ENCODE results near the gene TXNL4B. TPM values are rescaled to one million over a fixed set of nuclear protein-coding genes. Genes with fewer than 3 reads are reported as not detected.

Gene TXNL4B
- polyA plus RNA-seq (ENCODE audit: insufficient read length in 4 of 4), result 10 to 100 TPM; 18.8 to 22.8 (median 20.6) TPM

- peak; percentile 95 to 98 (median 98) for DNase-seq (ENCODE audit: low read depth in 4 of 4, low spot score in 2 of 4)
These were observed at the start of gene TXNL4B, which contains the start of gene DHX38 for GRCh38 chr16:72093448-72094265. TSS of gene TXNL4B (minus strand) at chr16:72093620. CDS start at chr16:72090749, 2,871 bp downstream. TSS of gene DHX38 (plus strand) at chr16:72093847. CDS start at chr16:72096158, 2,311 bp downstream.

GRCh38 chr16:72142476-72142875 lies 49.1 kb upstream of the TXNL4B start:
- DNase-seq (ENCODE audit: low read depth in 4 of 4, low spot score in 2 of 4), result no peak

GRCh38 chr16:72139908-72140307 lies 46.5 kb upstream of the TXNL4B start:
- no peak for DNase-seq (ENCODE audit: low read depth in 4 of 4, low spot score in 2 of 4)

GRCh38 chr16:72138064-72138572 lies 44.7 kb upstream of the TXNL4B start:
- DNase-seq (ENCODE audit: low read depth in 4 of 4, low spot score in 2 of 4), result no peak

GRCh38 chr16:72137380-72138063 lies 44.1 kb upstream of the TXNL4B start:
- no peak for DNase-seq (ENCODE audit: low read depth in 4 of 4, low spot score in 2 of 4)

GRCh38 chr16:72134507-72134906 lies 41.1 kb upstream of the TXNL4B start:
- no peak for DNase-seq (ENCODE audit: low read depth in 4 of 4, low spot score in 2 of 4)

GRCh38 chr16:72132726-72133125 lies 39.3 kb upstream of the TXNL4B start:
- DNase-seq (ENCODE audit: low read depth in 4 of 4, low spot score in 2 of 4), result no peak

GRCh38 chr16:72131036-72131435 lies 37.6 kb upstream of the TXNL4B start:
- DNase-seq (ENCODE audit: low read depth in 4 of 4, low spot score in 2 of 4), result no peak

GRCh38 chr16:72129976-72130656 lies 36.7 kb upstream of the TXNL4B start:
- no peak for DNase-seq (ENCODE audit: low read depth in 4 of 4, low spot score in 2 of 4)

GRCh38 chr16:72128701-72129100 lies 35.3 kb upstream of the TXNL4B start:
- DNase-seq (ENCODE audit: low read depth in 4 of 4, low spot score in 2 of 4), result no peak

- no peak for DNase-seq (ENCODE audit: low read depth in 4 of 4, low spot score in 2 of 4)
These were observed 33.0 kb upstream of the TXNL4B start for GRCh38 chr16:72126429-72126765.

GRCh38 chr16:72125635-72126428 lies 32.4 kb upstream of the TXNL4B start:
- no peak for DNase-seq (ENCODE audit: low read depth in 4 of 4, low spot score in 2 of 4)

GRCh38 chr16:72124761-72125634 lies 31.6 kb upstream of the TXNL4B start:
- DNase-seq (ENCODE audit: low read depth in 4 of 4, low spot score in 2 of 4), result peak; percentile 31 to 59 (median 52)

- DNase-seq (ENCODE audit: low read depth in 4 of 4, low spot score in 2 of 4), result no peak
These were observed 30.7 kb upstream of the TXNL4B start for GRCh38 chr16:72124148-72124547.

- DNase-seq (ENCODE audit: low read depth in 4 of 4, low spot score in 2 of 4), result no peak
These were observed 30.0 kb upstream of the TXNL4B start for GRCh38 chr16:72123426-72123825.

- DNase-seq (ENCODE audit: low read depth in 4 of 4, low spot score in 2 of 4), result no peak
These were observed 29.5 kb upstream of the TXNL4B start for GRCh38 chr16:72122916-72123315.

- no peak for DNase-seq (ENCODE audit: low read depth in 4 of 4, low spot score in 2 of 4)
These were observed 28.9 kb upstream of the TXNL4B start for GRCh38 chr16:72122308-72122707.

- no peak for DNase-seq (ENCODE audit: low read depth in 4 of 4, low spot score in 2 of 4)
These were observed 26.6 kb upstream of the TXNL4B start for GRCh38 chr16:72120026-72120425.

GRCh38 chr16:72113616-72113945 lies 20.2 kb upstream of the TXNL4B start:
- DNase-seq (ENCODE audit: low read depth in 4 of 4, low spot score in 2 of 4), result no peak

All from left renal cortex interstitium (tissue), 4 donors.